HEK293 (cell line): ENCODE results near the gene NKD1.

Experiments used
- IKZF3 ChIP-seq: fragments of 450-650 bp; IDR thresholded peaks from 2 replicates; pipeline ENCODE4 v1.5.0; 2018; ENCODE audit warnings: missing biosample characterization, mild to moderate bottlenecking, missing genetic modification characterization, moderate library complexity
- KLF17 ChIP-seq: fragments of 450-650 bp; formaldehyde crosslinking; IDR thresholded peaks from 2 replicates; pipeline ENCODE4 v1.5.1; 2016; ENCODE audit warnings: missing biosample characterization, missing genetic modification characterization
- PRDM2 ChIP-seq: fragments of 450-650 bp; formaldehyde crosslinking; IDR thresholded peaks from 2 replicates; pipeline ENCODE4 v1.5.1; 2016; ENCODE audit warnings: missing biosample characterization, missing genetic modification characterization, borderline replicate concordance
- TRIM28 ChIP-seq: IDR thresholded peaks from 2 replicates; pipeline ENCODE4 v1.6.1; 2011; ENCODE audit warnings: low read length, control low read depth, borderline replicate concordance
- YY1 ChIP-seq: fragments of 450-650 bp; formaldehyde crosslinking; IDR thresholded peaks from 2 replicates; pipeline ENCODE4 v1.5.1; 2018; ENCODE audit warnings: missing biosample characterization, missing genetic modification characterization
- ZBTB11 ChIP-seq: fragments of 450-650 bp; formaldehyde crosslinking; conservative IDR thresholded peaks from 2 replicates; pipeline ENCODE4 v1.5.1; 2016; ENCODE audit warnings: low read depth, missing biosample characterization, missing genetic modification characterization
- ZBTB26 ChIP-seq: fragments of 450-650 bp; formaldehyde crosslinking; optimal IDR thresholded peaks from 2 replicates; pipeline ENCODE3; 2016; ENCODE audit warnings: missing biosample characterization, mild to moderate bottlenecking, missing genetic modification characterization
- ZFP37 ChIP-seq: fragments of 450-650 bp; formaldehyde crosslinking; IDR thresholded peaks from 2 replicates; pipeline ENCODE4 v1.5.1; 2016; ENCODE audit warnings: missing biosample characterization, missing genetic modification characterization
- ZNF10 ChIP-seq: fragments of 450-650 bp; formaldehyde crosslinking; IDR thresholded peaks from 2 replicates; pipeline ENCODE4 v1.5.1; 2017; ENCODE audit warnings: missing biosample characterization, missing genetic modification characterization
- ZNF155 ChIP-seq: fragments of 450-650 bp; formaldehyde crosslinking; IDR thresholded peaks from 2 replicates; pipeline ENCODE4 v1.5.1; 2016; ENCODE audit warnings: missing biosample characterization, missing genetic modification characterization
- ZNF18 ChIP-seq: fragments of 450-650 bp; formaldehyde crosslinking; IDR thresholded peaks from 2 replicates; pipeline ENCODE4 v1.5.1; 2016; ENCODE audit warnings: missing biosample characterization, missing genetic modification characterization
- ZNF221 ChIP-seq: fragments of 450-650 bp; formaldehyde crosslinking; IDR thresholded peaks from 2 replicates; pipeline ENCODE4 v1.5.1; 2017; ENCODE audit warnings: missing biosample characterization, missing genetic modification characterization, borderline replicate concordance
- ZNF266 ChIP-seq: fragments of 450-650 bp; formaldehyde crosslinking; IDR thresholded peaks from 2 replicates; pipeline ENCODE4 v1.5.1; 2016; ENCODE audit warnings: missing biosample characterization, missing genetic modification characterization, low read depth
- ZNF335 ChIP-seq: fragments of 450-650 bp; formaldehyde crosslinking; conservative IDR thresholded peaks from 2 replicates; pipeline ENCODE4 v1.5.1; 2016; ENCODE audit warnings: missing biosample characterization, missing genetic modification characterization
- ZNF501 ChIP-seq: fragments of 450-650 bp; formaldehyde crosslinking; IDR thresholded peaks from 2 replicates; pipeline ENCODE4 v1.5.1; 2016; ENCODE audit warnings: missing biosample characterization, missing genetic modification characterization
- ZNF513 ChIP-seq: fragments of 450-650 bp; IDR thresholded peaks from 2 replicates; pipeline ENCODE4 v1.5.1; 2018; ENCODE audit warnings: missing biosample characterization, missing genetic modification characterization
- ZNF629 ChIP-seq: fragments of 450-650 bp; formaldehyde crosslinking; IDR thresholded peaks from 2 replicates; pipeline ENCODE4 v1.5.1; 2017; ENCODE audit warnings: missing biosample characterization, missing genetic modification characterization
- ZNF692 ChIP-seq: fragments of 450-650 bp; formaldehyde crosslinking; IDR thresholded peaks from 2 replicates; pipeline ENCODE4 v1.5.1; 2016; ENCODE audit warnings: missing biosample characterization, missing genetic modification characterization
- ZNF792 ChIP-seq: fragments of 450-650 bp; formaldehyde crosslinking; IDR thresholded peaks from 2 replicates; pipeline ENCODE4 v1.5.1; 2016; ENCODE audit warnings: missing biosample characterization, missing genetic modification characterization
- ZSCAN4 ChIP-seq: fragments of 450-650 bp; formaldehyde crosslinking; IDR thresholded peaks from 2 replicates; pipeline ENCODE4 v1.5.1; 2017; ENCODE audit warnings: missing biosample characterization, missing genetic modification characterization

NKD1 gene

GRCh38 chr16:50692999-50693781 lies 145.0 kb downstream of the NKD1 start, which contains the start of gene NOD2 (continued):
- TF ChIP-seq ZNF18 (no peak), ZFP37 (tag by site-specific recombination) (no peak), PRDM2 (no peak), ZNF335 (tag by site-specific recombination) (0 out of 2 replicates have a peak, but pooled peaks have one; percentile 52), ZNF792 (tag by site-specific recombination) (no peak), ZSCAN4 (tag by site-specific recombination) (peak; percentile 77), YY1 (tag by site-specific recombination) (no peak), ZNF513 (no peak), ZNF692 (tag by site-specific recombination) (no peak; the same call in 1 of the 2 replicates), ZNF155 (0 out of 2 replicates have a peak, but pooled peaks have one; percentile 7), ZBTB26 (tag by site-specific recombination) (peak; percentile 40), ZNF10 (tag by site-specific recombination) (no peak), ZNF266 (tag by site-specific recombination) (0 out of 2 replicates have a peak, but pooled peaks have one; percentile 1), KLF17 (tag by site-specific recombination) (no peak), IKZF3 (no peak), ZNF221 (no peak), TRIM28 (no peak), ZNF501 (tag by site-specific recombination) (no peak), ZNF629 (tag by site-specific recombination) (no peak), ZBTB11 (tag by site-specific recombination) (no peak)
